HG03520 (cell line): ENCODE data around the gene DEDD.

Experiments used
- ATAC-seq: cut with Tn5 transposase; IDR thresholded peaks from one replicate; pipeline ENCODE4 v1.9.1; 2021; ENCODE audit warnings: mild to moderate bottlenecking, moderate library complexity; ENCODE audit not compliant: unreplicated experiment

Gene DEDD, protein sequence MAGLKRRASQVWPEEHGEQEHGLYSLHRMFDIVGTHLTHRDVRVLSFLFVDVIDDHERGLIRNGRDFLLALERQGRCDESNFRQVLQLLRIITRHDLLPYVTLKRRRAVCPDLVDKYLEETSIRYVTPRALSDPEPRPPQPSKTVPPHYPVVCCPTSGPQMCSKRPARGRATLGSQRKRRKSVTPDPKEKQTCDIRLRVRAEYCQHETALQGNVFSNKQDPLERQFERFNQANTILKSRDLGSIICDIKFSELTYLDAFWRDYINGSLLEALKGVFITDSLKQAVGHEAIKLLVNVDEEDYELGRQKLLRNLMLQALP

DNA sequence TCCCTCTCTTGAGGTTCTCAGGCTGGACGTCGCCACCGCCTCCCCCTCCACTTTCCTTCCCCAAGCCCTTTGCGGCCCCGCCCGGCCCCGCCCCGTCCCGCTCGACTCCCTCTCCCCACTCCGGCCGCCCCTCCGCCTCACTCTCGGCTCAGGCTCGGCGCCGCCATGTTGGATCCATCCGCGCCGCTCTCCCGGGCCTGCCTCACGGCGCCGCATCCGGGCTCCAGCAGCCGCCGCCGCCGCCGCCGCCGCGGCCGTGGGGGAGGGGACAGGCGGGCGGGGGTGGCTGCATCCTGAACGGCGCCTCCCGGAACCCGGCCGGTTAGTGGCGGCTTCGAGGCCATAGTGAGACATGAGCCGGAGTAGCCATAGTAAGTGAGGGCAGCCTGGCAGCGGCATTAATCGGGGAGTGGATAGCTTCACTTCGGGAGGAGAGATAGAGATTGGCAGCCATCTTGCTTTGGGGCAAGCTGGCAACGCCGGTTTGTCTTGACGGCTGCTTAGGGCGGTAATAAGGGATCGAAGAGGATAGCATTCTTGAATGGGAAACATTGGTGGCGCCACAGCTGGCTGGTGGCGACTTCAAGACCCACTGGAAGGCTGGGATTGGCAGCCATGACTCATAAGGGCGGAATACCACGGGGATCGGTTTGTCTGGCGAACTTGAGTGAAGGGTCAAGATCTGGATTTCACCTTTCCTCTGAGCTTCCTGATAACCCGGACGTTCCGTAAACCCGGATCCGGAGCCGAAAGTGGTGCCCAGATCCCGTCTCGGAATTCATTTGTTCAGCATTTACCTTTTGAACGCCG lies at the start of gene DEDD:
TSS of gene DEDD (minus strand) at position 258 of the 810 bp plus-strand sequence. CDS start 8,205 bp downstream, outside the sequence.
- peak; percentile 90 for ATAC-seq

DNA sequence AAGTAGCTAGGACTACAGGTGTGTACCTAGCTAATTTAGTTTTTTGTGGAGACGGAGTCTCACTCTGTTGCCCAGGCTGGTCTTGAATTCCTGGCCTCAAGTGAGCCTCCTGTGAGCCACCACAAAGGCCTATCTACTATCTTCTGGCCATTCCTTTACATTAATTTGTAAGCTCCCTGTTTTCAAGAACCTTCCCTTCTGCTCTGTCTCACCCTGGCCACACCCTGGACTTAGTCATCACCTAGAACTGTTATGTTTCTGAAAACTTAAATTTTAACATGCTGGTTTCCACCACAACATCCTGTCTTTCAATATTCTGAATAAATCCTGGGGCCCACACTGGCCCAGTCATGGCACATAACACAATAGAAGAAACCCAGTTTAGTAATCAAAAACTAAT lies 49.7 kb upstream of the DEDD start:
- peak; percentile 39 for ATAC-seq

DNA sequence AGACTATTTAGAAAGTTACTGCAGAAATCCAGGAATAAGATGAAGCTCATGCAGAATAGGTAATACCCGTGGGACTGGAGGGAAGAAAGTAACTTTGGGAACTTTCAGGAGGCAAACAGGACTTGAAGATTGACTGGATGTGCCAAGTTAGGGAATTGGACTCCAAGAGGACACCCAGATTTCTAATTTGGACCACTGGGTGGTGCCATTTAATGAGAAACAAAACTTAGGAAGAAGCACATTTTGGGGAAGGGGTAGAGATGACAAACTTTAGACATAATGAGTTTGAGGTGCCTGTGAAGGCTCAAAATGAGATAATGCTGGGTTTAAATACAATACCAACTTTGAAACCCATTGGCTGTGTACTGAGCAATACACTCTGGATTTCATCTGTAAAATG lies 48.2 kb upstream of the DEDD start:
- no peak for ATAC-seq

DNA sequence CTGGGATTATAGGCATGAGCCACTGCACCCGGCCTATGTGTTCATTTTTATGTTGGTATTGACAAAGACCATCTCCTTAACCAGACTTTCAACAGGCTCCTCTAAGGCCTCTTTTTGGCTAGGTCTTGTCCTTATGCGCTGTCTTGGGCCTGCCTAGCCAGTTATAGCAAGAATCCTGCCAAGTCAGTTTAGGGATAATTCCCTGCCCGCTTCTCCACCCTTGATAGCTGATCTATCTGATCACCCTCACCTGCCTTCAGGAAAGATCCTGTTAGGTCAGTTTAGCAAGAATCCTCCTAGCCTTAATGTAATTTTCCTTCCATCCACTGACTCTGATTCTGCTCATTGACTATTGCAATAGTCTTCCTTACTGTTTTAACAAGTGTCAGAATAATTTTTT lies 47.2 kb upstream of the DEDD start:
- no peak for ATAC-seq

DNA sequence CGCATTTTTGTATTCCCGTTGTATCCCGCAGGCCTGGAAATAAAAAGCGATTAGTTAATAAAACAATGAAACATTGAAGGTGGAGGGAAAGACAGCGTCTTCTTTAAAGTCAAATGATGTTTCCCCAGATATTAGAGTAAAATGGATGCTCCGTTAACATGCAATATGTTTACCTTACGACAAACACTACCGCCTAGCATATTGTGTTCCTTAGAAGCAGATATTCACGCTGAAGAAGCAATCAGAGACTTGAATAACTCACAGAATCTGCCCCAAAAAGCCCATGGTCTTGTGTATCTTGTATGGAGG lies 45.4 kb upstream of the DEDD start:
- no peak for ATAC-seq

DNA sequence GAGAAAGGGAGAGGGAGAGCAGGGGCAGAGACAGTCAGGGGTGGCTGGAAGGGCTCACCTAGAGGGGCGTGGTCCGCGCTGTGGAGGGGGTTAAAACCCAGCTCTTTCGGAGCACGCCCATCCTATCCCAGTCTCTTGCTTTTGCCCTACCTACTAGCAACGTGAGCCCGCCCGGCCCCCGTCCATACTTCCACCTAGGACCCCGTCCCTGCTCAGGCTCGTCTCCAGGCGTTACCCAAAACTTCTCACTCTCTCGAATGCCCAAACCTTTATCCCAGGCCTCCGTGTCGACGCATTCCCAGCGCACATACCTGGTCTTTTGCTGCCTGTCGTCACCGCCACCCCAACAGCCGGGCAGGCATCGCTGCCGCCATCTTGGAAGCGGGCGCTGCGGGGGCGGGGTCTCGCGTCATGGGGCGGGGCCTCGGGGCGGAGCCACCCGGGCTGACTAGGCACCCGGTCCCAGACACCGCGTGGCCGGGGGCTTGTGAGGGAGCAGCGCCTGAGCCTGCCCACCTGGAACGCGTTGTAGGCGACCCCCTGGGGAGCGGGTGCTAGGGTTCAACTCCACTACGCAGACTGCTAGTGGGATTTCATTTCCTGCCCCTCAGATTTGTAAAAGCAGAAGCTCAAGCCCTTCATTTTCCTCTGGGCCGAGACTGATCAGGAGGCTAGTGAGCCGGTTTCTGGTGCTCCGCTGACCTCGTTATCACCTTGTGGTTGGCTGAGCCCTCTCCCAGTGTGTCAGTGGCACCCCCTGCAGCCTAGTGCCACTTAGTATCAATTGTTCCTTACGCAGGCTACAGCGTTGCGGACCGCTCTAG lies 44.9 kb upstream of the DEDD start, which contains the start of gene B4GALT3:
TSS of gene B4GALT3 (minus strand) at position 396 of the 824 bp plus-strand sequence. CDS start 1,447 bp downstream, outside the sequence.
- ATAC-seq = peak; percentile 63

DNA sequence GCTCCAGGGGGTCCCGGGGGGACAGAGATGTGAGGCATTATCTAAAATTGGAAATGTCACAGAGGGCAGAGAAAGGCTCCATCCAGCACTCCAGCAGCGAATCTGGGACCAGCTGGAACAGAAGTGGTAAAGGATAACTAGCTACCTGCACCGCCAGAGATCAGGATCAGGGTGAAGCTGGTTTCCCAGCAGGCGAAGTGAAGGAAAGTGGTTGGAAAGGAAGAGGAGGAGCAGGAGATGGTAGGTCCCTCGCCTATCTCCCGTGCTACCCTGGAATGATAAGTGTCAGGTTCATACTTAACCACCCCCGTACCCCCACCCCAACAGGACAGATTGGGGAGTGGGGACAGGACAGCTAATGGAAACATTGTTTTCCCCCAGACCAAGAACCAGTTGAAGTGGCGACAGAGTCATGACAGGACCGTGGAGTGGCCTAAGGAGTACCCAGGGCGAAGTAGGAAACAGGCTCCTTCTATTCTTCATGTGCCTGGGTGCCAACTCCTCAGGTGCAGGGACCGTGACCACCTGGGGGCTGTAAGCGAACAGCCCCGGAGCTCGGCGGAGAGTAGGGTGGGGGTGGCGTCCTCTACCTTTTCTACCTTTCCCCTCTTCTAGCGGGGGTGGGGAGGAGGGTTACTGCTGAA lies 44.1 kb upstream of the DEDD start:
- ATAC-seq = peak; percentile 6

DNA sequence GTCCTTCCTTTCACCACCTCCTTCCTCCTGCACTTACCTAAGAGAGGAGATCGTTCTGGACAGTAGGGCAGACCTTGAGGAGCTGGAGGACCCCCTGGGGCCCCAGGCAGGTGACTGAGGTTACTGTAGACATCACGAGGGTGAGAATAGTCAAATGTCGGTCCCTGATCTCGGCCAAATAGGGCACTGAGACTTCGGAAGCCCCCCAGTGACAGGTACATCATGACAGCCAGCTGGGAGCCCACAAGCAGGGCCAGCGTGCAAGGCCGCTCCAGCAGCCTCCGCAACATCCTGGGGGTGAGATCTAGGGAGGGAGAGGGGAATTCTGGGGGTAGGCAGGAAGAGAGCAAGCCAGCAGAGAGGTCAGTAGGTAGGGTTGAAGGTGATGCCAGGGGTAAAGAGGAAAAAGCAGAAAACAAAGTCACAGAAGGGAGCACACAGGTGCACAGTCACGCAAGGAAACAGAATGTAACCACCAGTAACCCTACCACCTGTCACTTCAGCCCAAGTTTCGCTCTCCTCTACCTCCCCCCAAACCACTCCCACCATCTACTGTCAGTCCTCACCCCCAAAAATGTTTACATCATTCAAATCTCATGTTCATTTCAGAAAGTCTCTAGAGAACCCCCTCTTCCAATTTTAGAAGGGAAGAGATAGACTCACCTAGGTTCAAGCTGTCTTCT lies 43.4 kb upstream of the DEDD start:
- no peak for ATAC-seq

DNA sequence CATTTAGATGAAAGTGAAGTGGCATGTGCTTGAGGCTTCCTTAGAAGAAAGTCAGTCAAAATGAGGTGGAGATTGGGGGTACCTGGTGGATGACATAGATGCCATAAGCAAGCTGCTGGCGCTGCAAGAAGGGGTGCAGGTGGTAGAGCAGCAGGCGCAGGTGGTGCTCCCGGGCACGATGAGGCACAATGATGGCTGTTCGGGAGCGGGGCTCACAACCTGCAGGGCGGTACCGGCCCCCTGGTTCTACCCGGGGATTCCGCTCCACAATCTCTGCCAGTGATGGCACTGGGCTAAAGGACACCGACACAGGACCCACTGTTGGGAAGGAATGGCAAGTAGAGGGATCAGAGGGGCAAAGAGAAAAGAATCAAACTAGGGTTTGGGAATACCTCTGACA lies 42.4 kb upstream of the DEDD start:
- ATAC-seq = no peak

DNA sequence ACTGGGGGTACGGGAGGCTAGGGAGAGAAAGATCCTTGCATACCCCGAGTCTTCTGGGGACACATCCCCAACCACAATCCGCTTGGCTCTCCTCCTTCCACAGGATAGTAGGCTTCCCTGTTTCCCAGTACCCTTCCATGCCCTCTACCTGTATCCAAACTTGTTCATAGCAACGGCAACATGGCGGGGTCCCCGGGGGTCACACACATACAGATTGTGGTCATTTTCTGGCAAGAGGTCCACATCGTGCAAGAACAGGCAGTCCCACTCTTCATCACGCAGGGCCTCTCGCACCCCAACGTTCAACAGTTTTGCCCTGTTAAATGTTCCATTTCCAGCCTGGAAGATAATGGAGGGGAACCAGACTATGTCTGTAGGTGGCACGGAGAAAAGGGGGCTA lies 41.2 kb upstream of the DEDD start:
- ATAC-seq = no peak

DNA sequence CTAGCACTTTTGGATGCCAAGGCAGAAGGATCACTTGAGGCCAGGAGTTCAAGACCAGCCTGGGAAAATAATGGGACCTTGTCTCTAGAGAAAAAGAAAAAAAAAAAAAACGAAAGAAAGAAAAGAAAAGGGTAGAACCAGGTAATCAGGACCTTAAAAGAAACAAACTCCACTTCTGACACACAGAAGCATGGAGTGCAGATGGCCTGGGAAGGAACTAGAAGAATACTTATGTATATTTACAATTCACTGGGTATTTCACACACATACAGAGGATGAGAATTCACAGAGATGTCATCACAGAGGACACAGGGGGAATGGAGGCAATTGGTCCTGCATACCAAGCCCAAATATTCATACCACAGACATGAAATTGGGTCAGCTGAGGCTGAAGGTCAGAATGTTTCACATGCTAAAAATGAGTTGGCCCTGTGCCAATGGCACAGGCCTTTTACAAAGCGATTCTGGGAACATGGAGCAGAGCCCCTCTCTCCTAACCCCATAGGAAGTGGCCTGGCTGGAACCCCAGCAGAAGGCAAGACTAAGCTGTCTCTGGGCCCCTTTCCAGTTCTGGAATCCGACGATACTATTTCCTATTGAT lies 40.4 kb upstream of the DEDD start:
- no peak for ATAC-seq

DNA sequence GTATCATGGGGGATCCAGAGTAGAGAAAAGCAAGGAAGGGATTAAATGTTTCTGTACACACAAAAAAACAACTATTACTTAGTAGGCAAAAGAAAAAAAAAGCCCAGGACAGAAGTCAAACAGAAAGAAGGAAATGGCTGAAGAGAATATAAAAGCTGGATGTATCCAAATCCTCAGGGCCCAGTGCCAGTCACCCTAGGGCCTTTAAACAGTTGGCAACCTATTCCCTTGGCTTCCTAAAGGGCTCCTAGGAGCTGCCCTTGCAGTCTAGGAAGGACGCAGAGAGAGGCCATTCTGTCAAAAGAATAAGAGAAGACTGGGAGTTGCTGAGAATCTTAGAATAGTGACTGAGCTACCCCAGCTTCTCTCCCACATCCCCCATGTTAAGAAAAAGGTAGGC lies 39.9 kb upstream of the DEDD start:
- no peak for ATAC-seq

DNA sequence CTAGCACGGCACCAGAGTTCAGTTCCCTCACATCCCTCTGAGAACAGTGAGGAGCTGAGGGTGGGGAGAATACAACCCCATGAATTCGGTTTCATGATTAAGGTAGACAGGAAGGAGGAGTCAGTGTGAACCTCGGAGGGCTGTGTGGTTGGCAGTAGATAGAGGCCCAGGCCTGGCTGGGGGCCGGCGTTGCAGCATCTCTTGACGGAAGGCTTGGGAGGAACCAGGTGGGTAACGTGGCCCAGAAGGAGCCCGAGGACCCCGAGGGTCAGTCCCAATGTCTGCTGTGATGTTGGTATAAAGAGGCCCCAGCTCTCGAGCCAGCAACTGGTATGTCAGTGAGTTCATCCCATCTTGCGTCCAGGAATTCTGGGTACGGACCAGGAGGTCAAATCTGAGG lies 39.2 kb upstream of the DEDD start:
- ATAC-seq = no peak

DNA sequence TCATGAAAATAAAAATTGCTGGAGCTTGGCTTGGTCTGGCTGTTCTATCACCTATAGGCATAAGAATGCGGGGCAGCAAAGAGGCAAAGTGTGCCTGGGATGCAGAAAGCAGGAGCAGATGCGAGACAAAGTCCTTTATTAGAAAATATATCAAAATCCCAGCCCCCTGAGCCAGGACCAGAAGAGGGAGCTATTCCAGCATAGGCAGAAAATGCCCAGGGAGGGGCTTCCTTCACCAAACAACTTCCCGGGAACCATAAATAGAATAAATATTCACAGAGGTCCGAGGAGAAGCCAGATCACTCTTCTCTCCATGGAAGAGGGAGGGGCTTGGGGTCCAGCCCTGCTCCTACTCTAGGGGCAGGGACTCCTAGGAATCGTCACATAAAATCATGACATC lies 38.7 kb upstream of the DEDD start:
- no peak for ATAC-seq

DNA sequence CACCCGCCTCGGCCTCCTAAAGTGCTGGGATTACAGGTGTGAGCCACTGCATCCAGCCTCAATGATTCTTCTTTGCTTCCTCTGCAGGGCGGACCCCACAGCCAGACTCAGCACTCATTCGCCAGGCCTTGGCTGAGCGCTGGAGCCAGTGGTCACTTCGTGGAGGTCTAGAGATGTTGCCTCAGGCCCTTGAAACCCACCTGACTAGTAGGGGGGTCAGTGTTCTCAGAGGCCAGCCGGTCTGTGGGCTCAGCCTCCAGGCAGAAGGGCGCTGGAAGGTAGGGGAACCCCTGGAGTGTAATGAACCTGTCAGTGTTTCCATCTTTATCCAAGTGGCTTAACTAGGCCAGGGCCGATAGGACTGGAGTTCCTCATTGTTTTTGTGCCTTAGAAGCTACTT lies 36.4 kb upstream of the DEDD start:
- ATAC-seq = no peak

DNA sequence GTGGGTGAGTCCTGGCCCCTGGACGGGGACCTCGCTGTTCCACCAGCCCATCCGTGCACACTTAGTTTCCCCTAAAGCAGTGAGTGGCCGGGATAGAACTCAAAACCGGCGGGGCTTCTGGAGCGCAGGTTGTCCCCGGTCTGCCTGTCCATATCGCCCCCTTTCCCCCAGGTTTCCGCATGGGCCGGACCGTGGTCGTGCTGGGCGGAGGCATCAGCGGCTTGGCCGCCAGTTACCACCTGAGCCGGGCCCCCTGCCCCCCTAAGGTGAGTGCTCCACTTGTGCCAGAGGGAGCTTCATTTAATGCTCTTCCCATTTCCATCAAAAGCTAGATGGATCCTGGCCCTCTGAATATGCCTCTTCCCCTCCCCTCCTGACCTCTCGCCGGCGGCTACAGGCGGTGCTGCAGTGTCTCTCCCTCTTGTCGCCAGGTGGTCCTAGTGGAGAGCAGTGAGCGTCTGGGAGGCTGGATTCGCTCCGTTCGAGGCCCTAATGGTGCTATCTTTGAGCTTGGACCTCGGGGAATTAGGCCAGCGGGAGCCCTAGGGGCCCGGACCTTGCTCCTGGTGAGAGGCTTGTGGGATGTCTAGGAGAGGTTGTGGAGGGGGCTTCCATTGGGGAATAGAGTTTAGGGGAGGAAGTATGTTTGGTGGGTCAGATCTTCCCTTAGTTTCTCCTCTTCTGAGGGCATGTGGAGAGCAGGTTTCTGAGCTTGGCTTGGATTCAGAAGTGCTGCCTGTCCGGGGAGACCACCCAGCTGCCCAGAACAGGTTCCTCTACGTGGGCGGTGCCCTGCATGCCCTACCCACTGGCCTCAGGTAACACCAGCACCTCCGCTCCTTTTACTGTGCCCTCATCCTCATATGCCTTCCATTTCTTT lies 34.4 kb upstream of the DEDD start:
- ATAC-seq = no peak

DNA sequence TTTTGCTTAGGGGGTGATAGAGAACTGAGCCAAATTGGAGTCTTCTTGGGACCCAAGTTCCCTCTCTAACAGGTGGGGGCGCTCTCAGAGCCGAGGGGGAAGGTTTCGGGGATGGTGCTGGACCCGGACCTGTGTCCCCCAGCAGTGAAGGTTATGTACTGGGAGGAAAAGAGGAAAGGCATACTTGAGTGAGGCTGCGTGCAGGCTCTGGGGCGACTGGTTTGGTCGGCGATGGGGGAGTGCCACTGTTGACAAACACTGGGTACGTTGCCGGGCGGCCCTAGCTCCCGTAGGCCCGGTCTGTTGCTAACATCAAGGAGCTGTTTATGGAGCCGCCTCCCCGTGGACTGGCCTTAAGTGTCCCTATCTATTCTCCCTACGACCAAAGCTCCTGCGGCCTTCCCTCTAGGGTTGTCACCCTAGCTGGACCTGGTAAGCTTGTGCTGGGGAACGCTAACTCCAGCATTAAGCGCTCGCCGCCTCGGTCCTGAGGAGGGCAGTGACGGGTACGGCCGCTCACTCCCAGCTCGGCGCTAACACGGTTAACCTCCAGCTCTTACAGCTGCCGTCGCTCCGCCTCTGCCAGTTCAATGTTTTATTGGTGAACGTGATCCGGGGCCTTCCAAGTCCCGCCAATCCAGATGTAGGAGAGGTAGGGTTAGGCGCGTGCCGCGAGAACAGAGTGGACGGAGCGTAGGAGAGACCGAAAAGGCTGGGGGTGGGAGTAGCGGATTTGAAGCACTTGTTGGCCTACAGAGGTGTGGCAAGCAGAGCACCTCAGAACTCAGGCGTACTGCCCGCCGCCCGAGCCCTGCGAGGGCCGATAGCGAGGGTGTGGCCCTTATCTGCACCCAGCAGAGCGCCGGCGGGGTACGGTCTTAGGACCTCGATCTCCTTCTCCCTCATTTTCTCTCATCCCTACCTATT lies 33.5 kb upstream of the DEDD start, which contains the start of gene PPOX:
TSS of gene PPOX (plus strand) at position 685 of the 927 bp plus-strand sequence. CDS start 422 bp downstream, outside the sequence.
- peak; percentile 87 for ATAC-seq
